CD14-positive monocyte (primary cell): ENCODE results near the gene WIPI1. TPM values are rescaled to one million over a fixed set of nuclear protein-coding genes. Genes with fewer than 3 reads are reported as not detected.

Source experiments
- DNase-seq, 3 donors: peaks; one replicate each; pipeline ENCODE4 v3.0.0-alpha.2; 2011 to 2022
- H2AFZ ChIP-seq: 2 replicates; pipeline ENCODE4 v1.6.0; 2012; ENCODE audit warnings: mild to moderate bottlenecking, low read depth, low read length, inconsistent platforms; ENCODE audit not compliant: insufficient read depth, poor library complexity, severe bottlenecking
- H3K27ac ChIP-seq, 2 donors: 1 replicate in 1 of 2; 2 replicates in 1 of 2; pipeline ENCODE4 v1.5.1; 2012 to 2013; ENCODE audit warnings: low read length in 2 of 2, control low read depth in 1 of 2, inconsistent platforms in 1 of 2, low read depth in 1 of 2, mild to moderate bottlenecking in 1 of 2
- H3K27me3 ChIP-seq, 2 donors: one replicate each; pipeline versions ENCODE4 v1.6.0 to v1.6.1; 2011 to 2013; ENCODE audit warnings: low read length in 2 of 2; ENCODE audit not compliant: control insufficient read depth in 2 of 2, insufficient read depth in 2 of 2
- H3K36me3 ChIP-seq, 2 donors: replicated peaks in 1 of 2; 1 replicate in 1 of 2; 2 replicates in 1 of 2; pipeline versions ENCODE4 v1.5.1 to v1.6.1; 2012 to 2013; ENCODE audit warnings: low read length in 2 of 2, control low read depth in 1 of 2, inconsistent platforms in 1 of 2, mild to moderate bottlenecking in 1 of 2; ENCODE audit not compliant: insufficient read depth in 2 of 2, control insufficient read depth in 1 of 2
- H3K4me1 ChIP-seq, 2 donors: 1 replicate in 1 of 2; 2 replicates in 1 of 2; pipeline versions ENCODE4 v1.5.1 to v1.6.1; 2012 to 2013; ENCODE audit warnings: low read length in 2 of 2, control low read depth in 1 of 2, inconsistent platforms in 1 of 2, mild to moderate bottlenecking in 1 of 2, moderate library complexity in 1 of 2; ENCODE audit not compliant: insufficient read depth in 2 of 2, control insufficient read depth in 1 of 2
- H3K4me2 ChIP-seq: replicated peaks from 2 replicates; pipeline ENCODE3; 2012; ENCODE audit warnings: low read length, moderate library complexity, mild to moderate bottlenecking; ENCODE audit not compliant: poor library complexity, severe bottlenecking; ENCODE audit errors: extremely low read depth
- H3K4me3 ChIP-seq, 3 experiments: fragments of 200-600 bp in 1 of 3; sonication (generic) in 1 of 3; replicated peaks in 1 of 3; 1 replicate in 2 of 3; 2 replicates in 1 of 3; pipeline ENCODE4 v1.5.1; 2011 to 2013; ENCODE audit warnings: low read length in 3 of 3, mild to moderate bottlenecking in 3 of 3, control low read depth in 2 of 3, low read depth in 2 of 3, inconsistent platforms in 1 of 3, moderate library complexity in 1 of 3
- H3K79me2 ChIP-seq: 2 replicates; pipeline ENCODE4 v1.6.0; 2012; ENCODE audit warnings: mild to moderate bottlenecking, control low read depth, inconsistent platforms, low read length, moderate library complexity; ENCODE audit not compliant: insufficient read depth
- H3K9ac ChIP-seq: 2 replicates; pipeline ENCODE4 v1.6.0; 2017; ENCODE audit warnings: low read length, mild to moderate bottlenecking; ENCODE audit not compliant: insufficient read depth, poor library complexity, severe bottlenecking
- H3K9me3 ChIP-seq, 2 donors: replicated peaks in 1 of 2; 1 replicate in 1 of 2; 2 replicates in 1 of 2; pipeline versions ENCODE4 v1.5.1 to v1.6.1; 2012 to 2013; ENCODE audit warnings: low read length in 2 of 2, control low read depth in 1 of 2; ENCODE audit not compliant: control insufficient read depth in 1 of 2, insufficient read depth in 1 of 2
- H4K20me1 ChIP-seq: 2 replicates; pipeline ENCODE4 v1.6.0; 2012; ENCODE audit warnings: mild to moderate bottlenecking, low read length, control low read depth, moderate library complexity; ENCODE audit not compliant: insufficient read depth
- H3K27ac Mint-ChIP-seq, 7 donors: one replicate each; pipeline ENCODE4 v1.8.0; 2020; ENCODE audit warnings: mild to moderate bottlenecking in 7 of 7, mixed read lengths in 7 of 7, moderate library complexity in 6 of 7, inconsistent platforms in 2 of 7
- H3K27me3 Mint-ChIP-seq, 3 donors: one replicate each; pipeline ENCODE4 v1.8.0; 2021 to 2022; ENCODE audit warnings: low read depth in 3 of 3, mild to moderate bottlenecking in 3 of 3, mixed read lengths in 3 of 3, moderate library complexity in 3 of 3, inconsistent platforms in 1 of 3
- H3K36me3 Mint-ChIP-seq, 2 donors: one replicate each; pipeline ENCODE4 v1.8.0; 2020; ENCODE audit warnings: mixed read lengths in 2 of 2, inconsistent platforms in 1 of 2, mild to moderate bottlenecking in 1 of 2
- H3K4me1 Mint-ChIP-seq: one replicate; pipeline ENCODE4 v1.8.0; 2020; ENCODE audit warnings: mild to moderate bottlenecking, mixed read lengths
- H3K4me3 Mint-ChIP-seq, 2 donors: one replicate each; pipeline ENCODE4 v1.8.0; 2020; ENCODE audit warnings: mild to moderate bottlenecking in 2 of 2, mixed read lengths in 2 of 2, moderate library complexity in 1 of 2
- H3K9me3 Mint-ChIP-seq, 7 donors: one replicate each; pipeline ENCODE4 v1.8.0; 2020 to 2022; ENCODE audit warnings: mixed read lengths in 7 of 7, mild to moderate bottlenecking in 6 of 7, moderate library complexity in 6 of 7, inconsistent platforms in 2 of 7
- CTCF ChIP-seq: fragments of 200-600 bp; IDR thresholded peaks from one replicate; pipeline ENCODE4 v1.8.0; 2022; ENCODE audit warnings: antibody characterized with exemption, mild to moderate bottlenecking
- WGBS: methylation state at CpG from one replicate; pipeline ENCODE4 v1.1.5; 2013; ENCODE audit warnings: missing lambda C conversion rate; ENCODE audit not compliant: insufficient coverage; 5-methylcytosine and 5-hydroxymethylcytosine counted together
- intact Hi-C, 2 donors: fragments of 100-400 bp; cut with micrococcal nuclease; formaldehyde crosslinking; loops; one replicate each; pipeline versions ENCODE4 v1.15.0 to v1.15.1; 2023
- polyA plus RNA-seq, 3 donors: library from polyadenylated mRNA; depleted of rRNA in 1 of 3; unstranded in 2 of 3; stranded (reverse) in 1 of 3; fragments of 300-500 nt in 2 of 3; fragments of >200 nt in 1 of 3; fragmentation: Illumina TruSeq in 2 of 3; gene quantifications; 1 replicate in 2 of 3; 2 replicates in 1 of 3; pipeline ENCODE4 v1.2.3, GENCODE V29; 2012 to 2021

WIPI1 gene
- polyA plus RNA-seq, 3 donors: 19.9 to 31.9 (median 22.1) TPM

- H4K20me1 ChIP-seq: no peaks in the 10 kb centered on the region
- Mint-ChIP-seq H3K4me1 (peaks cover 44% of the 10 kb centered on the region), H3K27me3 (peaks cover 0 to 2% (median 0%) of the 10 kb centered on the region in 3 donors), H3K4me3 (no peak overlapping the region), H3K36me3 (no peaks in the 10 kb centered on the region), H3K9me3 (peaks cover 3 to 11% (median 9%) of the 10 kb centered on the region in 7 donors), H3K27ac (peak overlapping the region in 1 of 7 donors; percentile 8)
- no peak overlapping the region for H3K9ac ChIP-seq
- H3K79me2 ChIP-seq: no peaks in the 10 kb centered on the region
- peaks cover 10 to 11% of the 10 kb centered on the region in 2 donors for H3K9me3 ChIP-seq
- DNase-seq: no peak
- no peak overlapping the region for H3K4me3 ChIP-seq
- peaks cover 48 to 53% of the 10 kb centered on the region in 2 donors for H3K4me1 ChIP-seq
- no peaks in the 10 kb centered on the region for H3K27me3 ChIP-seq
- no peak for TF ChIP-seq CTCF
- no peak overlapping the region for H3K4me2 ChIP-seq
- no CpG with 5 or more reads among the region's 2 CpGs for WGBS
- H3K27ac ChIP-seq: no peak overlapping the region
- no peaks in the 10 kb centered on the region for H3K36me3 ChIP-seq
- no peak overlapping the region for H2AFZ ChIP-seq
- intact Hi-C loops: no loop called here
Observed at GRCh38 chr17:68484458-68484857, 27.2 kb upstream of the WIPI1 start.

DNA sequence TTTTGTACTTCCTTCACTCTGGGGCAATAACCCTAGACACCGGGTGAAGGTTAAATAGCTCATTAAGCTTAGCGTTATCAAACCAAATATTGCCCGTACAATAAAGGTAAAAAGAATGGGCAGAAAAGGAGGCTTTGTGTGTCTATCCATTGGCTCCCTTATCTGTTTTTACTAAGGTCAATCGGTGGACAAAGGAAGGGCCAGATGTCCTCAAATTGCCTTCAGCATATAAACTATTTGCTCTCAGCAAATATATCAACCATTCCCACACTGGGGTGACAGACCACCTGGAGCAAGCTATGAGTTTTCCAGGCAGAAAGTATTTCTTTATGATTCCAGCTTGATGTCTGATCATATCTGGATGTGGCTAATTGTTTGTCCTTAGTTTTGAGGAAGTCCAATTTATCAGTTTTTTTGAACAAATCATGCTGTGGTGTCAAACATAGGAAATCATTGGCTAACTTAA is 25.3 kb upstream of the WIPI1 start:
- H3K4me3 ChIP-seq: no peak overlapping the region
- H3K36me3 ChIP-seq: no peaks in the 10 kb centered on the region
- no peak for TF ChIP-seq CTCF
- H3K4me2 ChIP-seq: no peak overlapping the region
- H3K4me1 ChIP-seq: peaks cover 36 to 41% of the 10 kb centered on the region in 2 donors
- no peaks in the 10 kb centered on the region for H3K79me2 ChIP-seq
- H3K27ac ChIP-seq: no peak overlapping the region
- 80% methylated on average over 1 of the region's 4 CpGs for WGBS
- no peak overlapping the region for H2AFZ ChIP-seq
- H3K27me3 ChIP-seq: no peaks in the 10 kb centered on the region
- H3K36me3 Mint-ChIP-seq: no peaks in the 10 kb centered on the region
- intact Hi-C loops: no loop called here
- H3K4me1 Mint-ChIP-seq: peaks cover 34% of the 10 kb centered on the region
- peaks cover 0 to 2% (median 0%) of the 10 kb centered on the region in 3 donors for H3K27me3 Mint-ChIP-seq
- no peak overlapping the region for H3K4me3 Mint-ChIP-seq
- peaks cover 10 to 12% of the 10 kb centered on the region in 2 donors for H3K9me3 ChIP-seq
- no peak for DNase-seq
- no peaks in the 10 kb centered on the region for H4K20me1 ChIP-seq
- no peak overlapping the region for H3K27ac Mint-ChIP-seq
- no peak overlapping the region for H3K9ac ChIP-seq
- H3K9me3 Mint-ChIP-seq: peaks cover 5 to 14% (median 8%) of the 10 kb centered on the region in 7 donors
